ENCODE measurements around the gene TRPM2.
"Not testable (repeated sequence)": the region's sequence is repeated elsewhere in the genome, so short reads cannot be mapped to it uniquely, and the experiment has no call there.

Gene TRPM2

GRCh38 chr21:44335266-44336059 is 18.0 kb upstream of the TRPM2 start:
- no peak for DNase-seq

- no peak for DNase-seq
Measured at GRCh38 chr21:44337449-44337848, 16.0 kb upstream of the TRPM2 start.

DNA sequence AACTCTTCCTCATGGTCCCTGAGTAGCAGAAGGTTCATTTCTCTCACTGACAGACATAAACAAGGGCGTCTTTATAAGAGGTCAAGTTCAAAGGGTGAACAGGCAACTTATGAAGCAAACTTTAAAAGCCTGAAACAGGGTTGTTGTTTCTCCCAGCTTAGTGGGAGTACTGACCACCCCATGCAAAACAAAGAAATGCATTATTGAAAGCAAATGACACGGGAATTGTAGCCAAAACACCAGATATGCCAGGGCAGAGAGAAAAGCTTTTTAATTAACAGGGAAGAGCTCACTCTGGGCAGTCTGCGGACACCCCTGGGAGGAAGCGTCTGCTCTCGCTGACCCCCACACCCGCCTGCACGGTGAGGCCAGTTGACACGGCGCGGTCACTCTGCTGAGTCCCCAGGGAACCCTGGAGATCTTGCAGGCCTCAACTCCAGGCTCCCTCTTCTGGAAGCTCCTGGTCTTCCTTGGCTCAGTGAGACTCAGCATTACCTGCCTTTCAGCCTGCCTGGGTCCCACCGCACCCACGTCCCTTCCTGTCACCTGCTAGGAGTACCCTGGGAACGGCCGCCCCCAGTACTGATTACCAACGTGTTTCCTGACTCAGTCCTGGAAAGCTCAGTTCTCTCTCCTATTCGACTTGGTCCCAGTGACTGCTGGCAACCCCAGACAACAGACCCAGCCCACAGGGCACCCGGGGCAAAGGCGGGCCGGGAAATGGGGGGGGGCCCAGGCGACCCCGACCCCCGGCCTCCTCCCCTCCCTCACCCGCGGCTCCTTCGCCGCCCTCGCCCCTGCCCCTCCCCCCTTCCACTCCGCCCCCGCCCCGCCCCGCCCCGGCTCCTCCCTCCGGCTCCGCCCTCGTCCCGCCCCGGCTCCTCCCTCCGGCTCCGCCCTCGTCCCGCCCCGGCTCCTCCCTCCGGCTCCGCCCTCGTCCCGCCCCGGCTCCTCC is 15.2 kb upstream of the TRPM2 start:
- peak; percentile 51 for DNase-seq

DNA sequence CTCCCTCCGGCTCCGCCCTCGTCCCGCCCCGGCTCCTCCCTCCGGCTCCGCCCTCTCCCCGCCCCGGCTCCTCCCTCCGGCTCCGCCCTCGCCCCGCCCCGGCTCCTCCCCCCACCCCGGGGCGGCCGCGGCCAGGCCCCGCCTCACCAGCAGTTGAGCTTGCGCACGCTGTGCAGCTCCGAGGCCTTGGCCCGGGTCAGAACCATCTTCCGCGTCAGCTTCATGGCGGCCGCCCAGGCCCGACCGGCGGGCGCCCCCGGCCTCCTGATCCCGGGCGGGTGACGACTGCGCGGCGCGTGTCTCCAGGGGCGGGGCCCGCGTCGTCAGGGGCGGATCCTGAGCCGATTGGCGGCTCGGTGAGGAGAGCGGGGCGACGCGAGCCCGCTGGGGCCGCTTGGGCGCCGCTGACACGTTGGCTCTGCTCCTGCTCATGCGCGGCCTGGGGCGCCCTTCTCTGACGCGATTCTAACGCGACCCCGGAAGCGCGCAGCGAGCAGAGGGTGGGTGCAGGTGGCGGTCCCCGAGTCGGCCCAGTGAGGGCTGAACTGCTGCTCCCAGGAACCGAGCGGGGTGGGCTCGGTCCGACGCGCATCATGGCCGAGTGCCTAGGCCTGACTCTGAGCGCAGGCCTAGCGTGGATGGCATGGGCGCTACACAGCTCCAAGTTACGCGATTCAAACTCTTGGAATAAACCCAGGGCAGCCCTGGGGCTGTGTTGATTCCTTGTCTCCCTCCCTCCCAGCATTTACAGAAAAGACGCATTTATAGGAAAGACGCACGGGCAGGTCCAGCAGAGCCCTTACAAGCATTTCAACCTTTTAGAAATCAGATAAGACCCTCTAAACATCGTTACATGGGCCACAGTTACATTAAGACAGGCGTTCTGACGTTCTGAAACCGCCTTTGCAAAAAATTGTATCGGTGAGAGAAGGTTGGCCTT is 14.2 kb upstream of the TRPM2 start, which contains the start of gene CFAP410:
TSS of gene CFAP410 (minus strand) at position 420 of the 940 bp plus-strand sequence. CDS start at position 224, 196 bp downstream.
- DNase-seq: peak; percentile 95

- DNase-seq: not testable (repeated sequence)
Measured at GRCh38 chr21:44341726-44342458, 11.5 kb upstream of the TRPM2 start.

DNA sequence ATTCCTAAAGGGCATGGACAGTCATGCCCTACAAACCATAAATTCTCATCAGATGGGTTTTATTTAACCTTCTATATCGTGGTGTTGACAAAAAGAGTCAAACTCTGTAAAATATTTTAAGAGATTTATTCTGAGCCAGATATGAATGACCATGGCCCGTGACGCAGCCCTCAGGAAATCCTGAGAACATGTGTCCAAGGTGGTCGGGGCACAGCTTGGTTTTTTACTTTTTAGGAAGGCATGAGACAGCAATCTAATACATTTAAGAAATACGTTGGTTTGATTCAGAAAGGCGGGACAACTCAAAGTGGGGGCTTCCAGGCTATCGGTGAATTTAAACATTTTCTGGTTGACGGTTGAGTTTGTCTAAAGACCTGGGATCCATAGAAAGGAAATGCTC is 10.4 kb upstream of the TRPM2 start:
- not testable (repeated sequence) for DNase-seq

GRCh38 chr21:44344541-44345183 is 8.8 kb upstream of the TRPM2 start:
- no peak for DNase-seq

- DNase-seq: no peak
Measured at GRCh38 chr21:44345495-44345894, 7.9 kb upstream of the TRPM2 start.

DNA sequence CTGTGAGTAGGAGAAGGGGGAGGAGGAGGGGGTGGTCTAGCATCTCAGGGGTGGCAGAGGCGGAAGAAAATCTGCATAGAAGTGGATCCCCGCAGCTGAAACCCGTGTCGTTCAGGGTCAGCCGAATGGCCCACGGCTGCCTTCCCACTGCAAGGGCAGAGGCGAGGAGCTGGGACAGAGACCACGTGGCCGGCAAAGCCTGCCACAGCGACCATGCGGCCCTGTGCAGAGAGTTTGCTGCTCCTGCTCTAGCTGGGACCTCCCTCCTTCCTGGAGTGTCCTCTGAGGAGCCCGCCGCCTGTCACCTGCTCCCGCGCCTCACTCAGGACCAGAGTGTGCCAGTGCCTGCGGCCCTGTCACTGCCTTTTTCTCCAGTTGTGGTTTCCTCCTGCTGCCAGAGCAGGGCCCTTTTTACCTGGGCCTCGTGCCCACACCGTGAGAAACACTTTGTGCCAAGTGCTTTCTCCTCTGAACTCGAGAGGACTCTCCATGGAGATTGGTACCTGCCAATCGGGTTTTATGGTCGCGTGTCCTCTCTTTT is 5.4 kb upstream of the TRPM2 start:
- no peak for DNase-seq

GRCh38 chr21:44348861-44349260 is 4.6 kb upstream of the TRPM2 start:
- no peak for DNase-seq

DNA sequence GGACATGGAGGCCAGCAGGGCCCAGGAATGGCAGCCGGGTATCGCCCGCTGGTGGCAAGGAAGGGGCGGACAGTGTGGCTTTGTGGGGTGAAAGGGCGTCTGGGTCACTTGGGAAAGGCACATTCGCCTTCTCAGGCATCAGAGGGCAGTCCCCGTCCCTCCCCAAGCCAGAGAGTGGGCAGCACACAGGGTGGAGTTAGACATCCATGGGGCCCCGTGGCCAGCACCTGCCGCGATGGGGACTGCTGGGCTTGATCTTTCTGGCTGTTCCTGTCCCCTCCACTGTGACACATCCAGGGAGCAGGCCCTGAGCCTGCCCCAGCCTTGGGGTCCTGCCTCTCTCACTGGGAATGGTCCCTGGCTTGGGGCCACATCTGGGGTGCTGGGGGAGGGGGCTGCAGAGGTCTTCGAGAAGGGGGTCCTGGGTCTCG is 4.0 kb upstream of the TRPM2 start:
- DNase-seq: no peak

GRCh38 chr21:44349847-44350772 is 3.3 kb upstream of the TRPM2 start:
- no peak for DNase-seq

GRCh38 chr21:44350773-44351481 is 2.5 kb upstream of the TRPM2 start:
- DNase-seq: no peak

- DNase-seq: no peak
Measured at GRCh38 chr21:44351535-44352252, 1.7 kb upstream of the TRPM2 start.

GRCh38 chr21:44352253-44352860 is 1.1 kb upstream of the TRPM2 start:
- DNase-seq: no peak

- DNase-seq: no peak
Measured at GRCh38 chr21:44354001-44354405, 582 bp downstream of the TRPM2 start.

DNA sequence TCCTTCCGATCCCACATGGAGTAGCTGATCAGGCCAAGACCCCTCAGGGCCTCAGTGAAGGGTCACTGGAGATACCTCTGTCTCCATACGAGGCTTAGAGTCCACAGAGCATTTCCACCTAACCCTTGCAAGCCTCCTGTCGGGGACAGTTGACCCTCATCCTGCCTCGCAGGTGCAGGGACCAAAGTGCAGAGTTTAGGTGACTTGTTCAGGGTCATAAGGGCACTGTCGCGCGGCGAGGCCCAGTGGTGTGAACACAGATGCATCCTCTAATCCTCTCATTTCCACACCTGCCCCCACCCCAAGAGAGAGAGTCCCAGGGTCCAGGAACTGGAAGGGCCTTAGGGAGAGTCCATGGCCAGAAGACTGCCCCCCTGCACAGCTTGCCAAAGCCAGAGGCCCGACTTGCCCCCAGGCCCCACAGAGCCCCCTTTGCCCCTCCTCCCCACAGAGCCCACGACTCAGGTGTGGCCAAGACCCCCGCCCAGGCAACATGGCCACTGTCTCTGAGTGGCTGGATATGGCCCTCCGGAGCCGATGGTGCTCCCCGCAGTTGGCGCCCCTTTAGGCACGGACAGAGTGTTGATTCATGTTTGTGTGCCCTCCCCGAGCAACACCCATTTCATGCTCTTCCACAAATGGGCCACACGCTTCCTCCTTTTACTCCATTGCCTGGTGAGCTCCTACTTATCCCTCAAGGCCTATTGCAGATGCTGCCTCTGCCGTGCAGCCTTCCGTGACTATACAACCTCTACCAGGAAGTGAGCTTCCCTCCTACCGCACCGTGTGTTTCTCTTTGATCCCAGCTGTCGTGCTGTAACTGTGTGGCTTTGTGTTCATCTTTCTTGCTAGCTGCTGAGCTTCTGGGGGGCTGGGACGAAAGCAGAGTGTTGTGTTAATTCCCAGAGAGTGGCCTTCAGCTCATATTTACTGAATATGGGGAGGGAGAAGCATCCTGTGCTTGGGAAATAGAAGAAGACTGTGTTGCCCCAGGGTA is 1.7 kb downstream of the TRPM2 start:
- no peak for DNase-seq

Measured in CD4-positive, alpha-beta T cell treated with Interleukin-21 for 1 hour (primary cell).